Raji (cell line): ENCODE measurements around the gene SLC49A3.
A peak's percentile ranks its signal among the peaks of the same experiment; 100 is the strongest.

Experiments
- POLR2A ChIP-seq: IDR thresholded peaks from 2 replicates; pipeline ENCODE4 v1.6.1; 2011; ENCODE audit warnings: low read depth, low read length, control low read depth; ENCODE audit not compliant: insufficient read depth

The SLC49A3 gene

DNA sequence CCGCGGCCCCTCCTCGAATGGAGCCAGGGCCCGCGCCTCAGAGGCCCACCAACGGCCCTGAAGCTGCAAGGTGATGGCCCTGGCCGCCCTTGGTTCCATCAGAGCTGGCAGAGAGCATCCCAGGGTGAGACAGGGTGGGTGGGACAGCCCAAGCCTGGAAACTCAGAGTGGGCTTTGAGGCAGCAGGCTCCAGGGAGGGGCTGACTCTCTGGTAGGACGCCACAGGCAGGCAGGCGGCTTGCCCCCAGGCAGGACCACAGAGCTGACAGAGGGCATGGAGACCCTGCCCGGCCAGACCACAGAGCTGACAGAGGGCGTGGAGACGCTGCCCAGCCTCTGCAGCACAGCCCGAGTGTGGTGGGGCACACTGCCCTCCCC is 9.9 kb downstream of the SLC49A3 start:
- TF ChIP-seq POLR2A: no peak

DNA sequence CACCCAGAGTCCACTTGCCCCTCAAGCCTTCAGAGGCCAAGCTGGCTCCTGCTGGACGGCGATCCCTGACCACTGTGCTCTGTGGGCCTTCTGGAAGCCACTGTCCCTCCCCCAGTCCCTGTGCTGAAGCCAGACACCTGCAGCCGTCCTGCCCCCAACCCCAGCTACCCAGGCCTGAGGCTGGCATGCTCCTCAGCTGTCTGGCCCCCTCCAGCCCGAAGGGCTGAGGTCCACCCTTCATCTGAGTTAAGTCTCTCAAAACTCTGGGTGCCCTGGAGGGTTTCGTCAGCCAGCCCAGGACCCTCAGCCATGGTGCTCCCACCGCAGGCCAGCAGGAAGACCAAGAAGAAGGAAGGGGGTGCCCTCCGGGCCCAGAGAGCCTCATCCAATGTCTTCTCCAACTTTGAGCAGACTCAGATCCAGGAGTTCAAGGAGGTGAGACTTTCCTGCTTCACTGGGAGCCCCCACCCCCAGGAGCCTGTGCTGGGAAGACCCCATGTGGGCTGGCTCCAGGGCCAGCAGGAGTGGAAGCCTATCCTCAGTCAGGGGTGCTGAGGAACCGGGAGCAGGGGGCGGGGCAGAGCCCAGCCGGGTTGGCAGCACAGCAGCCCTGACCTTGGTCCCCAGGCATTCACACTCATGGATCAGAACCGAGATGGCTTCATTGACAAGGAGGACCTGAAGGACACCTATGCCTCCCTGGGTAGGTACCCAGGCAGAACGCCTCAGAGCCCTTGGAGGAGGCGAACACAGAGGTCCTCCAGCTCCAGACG is 10.4 kb downstream of the SLC49A3 start:
- peak; percentile 15; the same call in 1 of the 2 replicates for TF ChIP-seq POLR2A

DNA sequence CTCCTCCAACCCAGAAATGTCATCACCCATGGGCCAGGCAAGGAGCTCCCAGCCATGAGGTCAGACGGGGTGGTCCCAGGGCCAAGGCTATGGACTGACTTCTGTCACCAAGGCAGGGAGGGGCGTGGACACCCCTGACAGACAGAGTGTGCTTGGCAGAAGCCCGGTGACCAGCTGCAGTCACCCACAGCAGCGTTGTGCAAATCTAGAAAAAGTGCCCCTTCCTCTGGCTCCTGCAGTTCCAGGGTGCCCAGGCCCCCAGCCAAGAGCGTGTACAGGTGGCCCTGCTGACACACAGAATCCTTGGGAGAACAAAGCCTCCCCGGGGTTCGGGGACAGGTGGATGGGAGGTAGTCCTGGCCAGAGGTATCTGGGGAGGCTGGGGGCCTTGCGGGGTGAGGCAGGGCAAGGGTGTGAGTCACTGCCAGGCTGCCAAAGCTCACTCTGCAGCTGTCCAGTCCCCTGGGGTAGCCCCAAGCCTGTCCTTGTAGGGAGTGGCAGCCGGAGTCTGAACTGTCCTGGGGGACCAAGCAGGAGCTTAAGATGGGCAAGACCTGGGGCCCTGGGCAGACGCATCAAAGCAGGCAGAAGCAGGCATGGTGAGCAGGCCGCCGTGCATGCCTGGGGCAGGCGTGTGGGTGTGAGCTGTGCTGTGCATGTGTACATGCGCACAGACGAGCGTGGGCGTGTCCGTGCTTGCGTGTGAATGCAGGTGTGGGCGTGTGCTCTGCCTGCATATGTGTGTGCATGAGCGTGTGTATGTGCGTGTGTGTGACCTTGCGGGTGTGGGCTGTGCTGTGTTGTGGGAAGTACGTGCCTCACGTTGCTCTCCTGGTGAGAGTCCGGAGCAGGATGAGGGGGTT is 11.3 kb downstream of the SLC49A3 start:
- TF ChIP-seq POLR2A: peak; percentile 46; the same call in 1 of the 2 replicates

DNA sequence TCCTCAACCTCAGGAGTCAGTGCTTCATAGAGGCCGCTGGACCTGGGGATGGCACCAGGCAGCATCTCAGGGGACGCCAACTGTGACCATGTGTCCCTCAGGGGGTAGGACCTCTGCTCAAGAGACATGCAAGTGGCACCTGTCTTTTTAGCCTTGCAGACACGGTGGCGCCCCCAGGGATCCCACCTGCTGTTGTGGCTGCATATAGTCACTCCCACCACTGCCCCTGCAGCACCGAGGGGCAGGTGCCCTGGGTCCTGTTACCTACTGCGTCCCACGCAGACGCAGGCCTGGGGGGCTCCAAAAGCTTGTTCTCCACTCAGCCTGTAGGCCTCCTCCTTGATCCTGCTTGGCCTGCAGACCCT is 12.1 kb downstream of the SLC49A3 start:
- TF ChIP-seq POLR2A: peak; percentile 48

DNA sequence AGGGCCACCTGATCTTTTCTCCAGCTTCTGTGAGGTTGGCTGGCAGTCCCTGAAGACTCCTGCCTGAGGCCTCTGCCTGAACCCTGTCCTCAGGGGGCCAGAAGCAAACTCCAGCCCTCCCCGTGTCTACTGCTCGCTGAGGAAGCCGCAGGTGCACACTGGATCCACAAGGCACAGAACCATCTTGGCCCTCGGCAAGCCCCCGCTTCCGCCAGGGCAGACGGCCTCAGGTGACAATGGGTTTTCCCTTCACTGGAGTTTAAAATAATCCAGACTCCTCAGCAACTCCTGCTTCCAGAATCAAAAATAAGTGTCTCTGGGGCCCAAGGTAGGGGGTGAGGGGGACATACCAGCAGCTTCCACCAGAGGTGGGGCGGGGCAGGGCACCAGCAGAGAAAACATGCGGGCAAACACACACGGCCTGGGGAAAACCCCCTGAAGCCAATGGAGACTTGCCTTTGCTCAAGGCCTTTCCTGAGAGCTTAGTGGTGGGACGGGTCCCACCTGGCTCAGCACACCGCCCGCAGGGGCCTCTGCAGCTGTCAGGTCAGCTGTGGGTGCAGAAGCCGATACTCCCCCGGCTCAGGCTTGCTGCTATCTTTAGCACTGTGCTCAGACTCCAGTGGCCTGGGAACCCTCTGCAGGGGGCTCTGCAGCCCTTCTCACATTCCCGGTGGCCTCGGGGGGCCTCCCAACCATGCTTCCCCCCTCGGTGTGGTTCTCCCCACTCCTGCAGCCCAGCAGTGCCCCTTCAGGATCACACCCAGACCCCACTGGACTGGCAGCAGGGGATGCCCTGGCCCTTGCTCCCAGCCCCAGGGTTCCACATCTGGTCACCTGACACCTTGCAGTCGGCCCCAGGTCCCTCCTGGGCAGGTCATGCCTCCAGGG is 12.7 kb downstream of the SLC49A3 start:
- no peak for TF ChIP-seq POLR2A

DNA sequence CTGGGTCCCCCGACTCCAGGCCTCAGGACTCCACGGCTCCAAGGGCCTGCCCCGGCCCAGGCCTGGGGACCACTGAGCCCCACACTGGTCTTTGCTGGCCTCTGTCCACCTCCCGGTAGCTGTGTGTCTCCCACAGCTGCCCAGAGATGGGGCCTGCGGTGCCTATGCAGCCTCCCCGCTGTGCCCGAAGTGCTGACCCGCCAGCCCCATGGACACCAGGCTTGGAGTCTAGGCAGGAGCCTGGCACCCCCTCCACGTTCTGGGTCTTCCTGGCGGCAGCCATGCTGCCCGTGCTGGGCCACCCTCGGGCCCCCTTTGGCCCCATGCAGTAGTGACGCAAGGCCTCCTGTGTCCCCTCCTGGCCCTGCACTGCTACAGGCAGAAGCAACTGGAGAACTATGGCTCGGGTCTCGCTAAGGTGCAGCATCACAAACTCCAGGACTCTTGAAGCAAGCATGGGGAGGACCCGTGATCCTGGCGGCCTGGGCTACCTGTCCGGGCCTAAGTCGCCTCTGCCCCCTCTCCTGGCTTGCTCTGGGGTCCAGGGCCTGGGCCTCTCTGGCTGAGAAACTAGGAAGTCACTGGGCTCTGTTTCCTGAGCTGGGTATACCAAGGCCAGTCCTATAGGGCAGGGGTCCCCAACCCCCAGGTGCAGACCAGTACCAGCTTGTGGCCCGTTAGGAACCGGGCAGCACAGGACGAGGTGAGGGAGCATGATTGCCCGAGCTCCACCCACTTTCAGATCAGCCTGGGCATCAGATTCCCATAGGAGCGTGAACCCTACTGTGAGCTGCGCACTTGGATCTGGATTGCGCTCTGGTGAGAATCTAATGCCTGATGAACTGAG is 13.7 kb downstream of the SLC49A3 start:
- TF ChIP-seq POLR2A: no peak; the same call in 1 of the 2 replicates

DNA sequence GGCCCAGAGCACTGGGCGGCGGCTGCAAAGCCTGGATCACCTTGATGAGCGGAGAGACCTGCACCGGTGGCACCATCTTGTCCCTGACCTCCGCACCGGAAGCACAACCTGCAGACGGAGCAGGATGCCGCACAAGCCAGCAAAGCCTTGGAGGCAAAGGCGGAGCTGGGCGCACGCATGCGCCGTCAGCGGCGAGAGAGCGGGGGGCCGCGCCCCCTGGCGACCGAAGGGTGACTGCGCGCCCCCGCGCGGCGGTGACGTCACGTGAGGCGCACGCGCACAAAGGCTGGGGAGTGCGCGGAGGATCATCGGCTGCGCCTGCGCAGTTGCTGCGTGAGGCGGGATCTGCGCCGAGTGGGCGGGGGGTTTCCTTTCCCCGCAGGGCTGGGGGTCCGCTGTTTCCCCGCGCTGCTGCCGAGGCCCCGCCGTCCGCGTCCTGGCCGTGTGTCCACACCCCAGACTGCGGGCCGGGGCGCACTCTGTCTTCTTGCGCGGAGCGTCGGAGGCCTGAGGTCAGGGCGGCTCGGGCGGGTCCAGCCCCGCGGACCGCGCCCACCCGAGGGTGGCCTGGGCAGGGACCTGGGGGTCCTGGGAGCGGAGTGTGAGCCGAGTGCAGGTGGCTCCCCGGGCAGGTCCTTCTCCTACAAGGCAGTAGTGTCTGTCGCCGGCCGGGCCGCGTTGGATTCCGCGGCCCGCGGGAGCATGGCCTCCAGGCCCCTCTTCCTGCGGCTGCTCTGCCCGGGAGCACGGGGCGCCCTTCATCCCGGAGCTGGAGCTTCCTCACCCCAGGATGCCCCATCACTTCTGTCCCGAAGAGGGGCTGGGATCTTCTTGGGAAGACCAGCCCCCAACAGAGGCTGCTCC is 14.5 kb downstream of the SLC49A3 start, which contains the start of the genes ATP5ME and MYL5:
Gene ATP5ME, minus strand, starts transcription at position 105 of the 864 bp plus-strand sequence. Its CDS starts 29 bp downstream, at position 76.
Gene MYL5, plus strand, starts transcription at position 371 of the 864 bp plus-strand sequence. CDS start 3,485 bp downstream, outside the sequence.
- peak; percentile 83 for TF ChIP-seq POLR2A

DNA sequence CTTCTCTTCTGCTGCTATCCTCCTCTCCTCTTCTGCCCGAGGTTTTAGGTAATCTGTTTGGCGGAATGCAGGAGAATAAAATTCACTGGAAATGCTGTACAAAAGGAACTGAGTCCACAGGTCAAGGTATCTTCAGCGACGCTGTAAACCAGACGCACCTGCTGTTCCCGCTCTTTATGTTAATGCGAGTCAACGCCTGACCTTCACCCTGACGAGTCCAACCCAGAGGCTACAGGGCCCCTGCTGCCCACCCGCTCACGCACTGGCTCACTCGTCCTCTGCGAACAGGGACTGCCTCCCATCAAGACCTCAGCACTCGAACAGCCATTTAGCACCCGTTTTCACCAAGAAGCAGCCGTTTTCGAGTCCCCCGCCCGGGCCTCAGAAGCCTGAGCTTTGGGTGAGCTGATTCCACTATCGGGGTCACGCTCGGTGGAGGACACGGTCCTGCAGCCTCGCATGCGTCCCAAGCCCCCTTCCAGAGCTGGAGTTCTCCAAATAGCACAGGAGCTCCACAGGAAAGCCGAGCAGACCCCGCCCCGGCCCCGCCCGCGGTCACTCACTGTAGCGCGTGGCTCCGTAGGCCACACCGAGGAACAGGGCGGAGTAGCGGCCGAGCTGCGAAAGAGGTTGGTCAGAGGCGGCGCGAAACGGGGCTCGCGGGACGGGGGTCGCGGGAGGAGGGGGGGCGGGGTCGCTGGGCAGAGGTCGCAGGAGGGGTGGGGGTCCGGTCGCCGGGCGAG is 15.4 kb downstream of the SLC49A3 start:
- TF ChIP-seq POLR2A: no peak

DNA sequence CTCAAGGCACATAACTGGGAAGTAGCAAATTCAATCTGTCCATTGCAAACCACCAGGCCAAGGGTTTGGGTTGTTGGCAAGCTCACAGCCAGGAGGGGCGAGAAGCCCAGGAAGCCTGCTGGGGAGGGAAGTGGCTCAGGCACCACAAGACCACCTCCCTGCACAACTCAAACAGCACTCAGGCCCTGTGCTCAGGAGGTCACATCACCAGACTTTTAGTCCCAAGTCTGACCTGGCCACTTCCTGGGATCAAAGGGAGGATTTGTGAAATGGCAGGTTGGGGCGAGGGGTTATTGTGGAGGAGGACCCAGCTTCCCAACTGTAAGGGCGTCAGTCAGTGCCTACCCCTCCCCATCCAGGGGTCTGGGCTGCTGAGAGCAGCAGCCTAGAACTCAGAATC is 17.2 kb downstream of the SLC49A3 start:
- TF ChIP-seq POLR2A: 0 out of 2 replicates have a peak, but pooled peaks have one; percentile 32

DNA sequence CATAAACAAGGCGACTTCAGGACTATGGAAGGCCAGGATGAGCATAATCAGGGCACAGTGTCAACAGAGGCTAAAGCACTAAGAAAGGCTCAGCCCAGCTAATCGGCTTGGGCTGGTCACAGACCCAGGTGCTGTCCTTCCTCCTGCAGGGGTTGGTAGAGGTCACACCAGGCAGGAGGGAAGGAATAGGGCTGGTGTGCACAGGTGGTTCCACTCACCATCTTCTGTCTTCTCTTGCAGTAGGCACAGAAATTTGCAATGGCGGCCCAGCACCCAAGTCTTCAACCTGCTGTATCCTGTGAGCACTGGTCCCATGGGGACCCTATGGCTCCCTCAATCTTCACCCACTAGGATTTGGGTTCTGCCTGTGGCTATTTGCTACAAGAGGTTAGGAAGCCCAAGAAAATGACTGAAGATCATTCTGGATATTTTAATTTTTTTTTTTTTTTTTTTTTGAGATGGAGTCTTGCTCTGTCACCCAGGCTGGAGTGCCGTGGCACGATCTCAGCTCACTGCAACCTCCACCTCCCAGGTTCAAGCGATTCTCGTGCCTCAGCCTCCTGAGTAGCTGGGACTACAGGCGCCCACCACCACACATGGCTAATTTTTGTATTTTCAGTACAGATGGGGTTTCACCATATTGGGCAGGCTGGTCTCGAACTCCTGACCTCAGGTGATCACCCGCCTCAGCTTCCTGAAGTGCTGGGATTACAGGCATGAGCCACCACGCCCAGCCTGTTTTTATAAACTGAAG is 19.0 kb downstream of the SLC49A3 start:
- TF ChIP-seq POLR2A: peak; percentile 31; the same call in 1 of the 2 replicates

DNA sequence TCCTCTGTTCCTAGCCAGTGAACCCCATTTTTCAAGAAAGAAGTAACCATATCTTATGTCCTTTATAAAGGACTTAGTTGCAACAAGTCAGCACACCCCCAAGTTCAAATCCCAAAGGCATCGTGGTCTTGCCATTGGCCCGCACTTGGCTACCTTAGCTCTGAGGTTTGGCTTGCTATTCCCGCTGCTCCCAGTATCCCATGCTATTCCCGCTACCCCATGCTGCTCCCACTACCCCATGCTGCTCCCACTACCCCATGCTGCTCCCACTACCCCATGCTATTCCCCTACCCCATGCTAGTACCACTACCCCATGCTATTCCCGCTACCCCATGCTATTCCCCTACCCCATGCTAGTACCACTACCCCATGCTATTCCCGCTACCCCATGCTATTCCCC is 20.7 kb downstream of the SLC49A3 start:
- TF ChIP-seq POLR2A: 0 out of 2 replicates have a peak, but pooled peaks have one; percentile 0

DNA sequence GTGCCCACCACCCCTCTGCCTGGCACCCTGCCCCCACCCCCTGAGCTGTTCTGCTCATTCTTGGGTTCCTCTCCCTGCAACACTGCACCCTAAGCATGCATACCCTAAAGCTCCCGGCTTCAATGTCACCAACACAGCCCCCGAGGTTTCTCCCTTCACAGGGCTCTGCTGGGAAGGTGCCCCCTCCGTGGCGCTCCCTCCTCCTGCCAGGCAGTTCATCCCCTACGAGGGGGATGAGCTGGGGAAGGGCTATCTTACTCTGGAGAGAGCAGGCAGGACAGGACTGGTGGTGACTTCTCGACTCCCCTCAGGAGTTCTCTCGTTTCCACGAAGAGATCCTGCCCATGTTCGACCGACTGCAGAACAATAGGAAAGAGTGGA is 21.4 kb downstream of the SLC49A3 start:
- peak; percentile 2; the same call in 1 of the 2 replicates for TF ChIP-seq POLR2A
